Spleen (tissue), 7 donors: ENCODE results near the gene CCDC148.

Experiments used
- POLR2A ChIP-seq, 3 donors: fragments of 450-650 bp; IDR thresholded peaks; one replicate each; pipeline ENCODE4 v1.5.1; 2017; ENCODE audit warnings: antibody characterized with exemption in 3 of 3, mild to moderate bottlenecking in 1 of 3
- POLR2AphosphoS5 ChIP-seq, 3 donors: sonication (generic); formaldehyde crosslinking; IDR thresholded peaks; one replicate each; pipeline ENCODE4 v1.5.1; 2017; ENCODE audit warnings: antibody characterized with exemption in 3 of 3
- TF ChIP-seq, protein P1 (sequence below), 11 experiments: fragments of 200-600 bp in 7 of 11; fragments of 450-650 bp in 4 of 11; sonication (generic) in 4 of 11; IDR thresholded peaks in 8 of 11; conservative IDR thresholded peaks in 3 of 11; 1 replicate in 7 of 11; 2 replicates in 4 of 11; pipeline versions ENCODE4 v1.4.0 to v1.8.0; 2016 to 2021; ENCODE audit warnings: antibody characterized with exemption in 11 of 11, inconsistent platforms in 4 of 11, mild to moderate bottlenecking in 1 of 11
- donor health status: DM: no; HTN: no; CAD: no; lungs with moderate emphysema.
- donor health status: DM: no; HTN: no; CAD: no.
- donor health status: DM: no; HTN: no; CAD: no.

DNA sequence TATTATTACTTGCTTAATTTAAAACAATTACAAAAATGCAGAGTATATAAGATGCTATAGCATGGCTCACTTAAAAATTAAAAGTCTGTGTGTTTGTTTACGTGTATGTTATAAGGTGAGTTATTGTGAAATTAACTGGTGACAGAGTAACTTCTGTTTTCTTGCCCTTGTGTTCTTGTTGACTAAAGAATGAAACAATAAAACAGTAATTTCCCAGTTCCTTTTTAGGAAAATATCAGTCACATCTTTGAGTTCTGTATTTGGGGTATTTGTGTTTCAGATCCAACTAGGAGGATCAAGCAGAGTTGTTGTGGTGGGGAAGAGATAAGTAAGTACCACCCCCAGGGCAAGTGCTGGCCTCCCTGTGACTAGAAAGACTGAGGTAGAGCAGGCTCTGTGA, 143.6 kb downstream of the CCDC148 start:
- TF ChIP-seq, protein P1, sequence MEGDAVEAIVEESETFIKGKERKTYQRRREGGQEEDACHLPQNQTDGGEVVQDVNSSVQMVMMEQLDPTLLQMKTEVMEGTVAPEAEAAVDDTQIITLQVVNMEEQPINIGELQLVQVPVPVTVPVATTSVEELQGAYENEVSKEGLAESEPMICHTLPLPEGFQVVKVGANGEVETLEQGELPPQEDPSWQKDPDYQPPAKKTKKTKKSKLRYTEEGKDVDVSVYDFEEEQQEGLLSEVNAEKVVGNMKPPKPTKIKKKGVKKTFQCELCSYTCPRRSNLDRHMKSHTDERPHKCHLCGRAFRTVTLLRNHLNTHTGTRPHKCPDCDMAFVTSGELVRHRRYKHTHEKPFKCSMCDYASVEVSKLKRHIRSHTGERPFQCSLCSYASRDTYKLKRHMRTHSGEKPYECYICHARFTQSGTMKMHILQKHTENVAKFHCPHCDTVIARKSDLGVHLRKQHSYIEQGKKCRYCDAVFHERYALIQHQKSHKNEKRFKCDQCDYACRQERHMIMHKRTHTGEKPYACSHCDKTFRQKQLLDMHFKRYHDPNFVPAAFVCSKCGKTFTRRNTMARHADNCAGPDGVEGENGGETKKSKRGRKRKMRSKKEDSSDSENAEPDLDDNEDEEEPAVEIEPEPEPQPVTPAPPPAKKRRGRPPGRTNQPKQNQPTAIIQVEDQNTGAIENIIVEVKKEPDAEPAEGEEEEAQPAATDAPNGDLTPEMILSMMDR (IDR thresholded peaks at IDR 0.05 in 8 of 11, conservative IDR thresholded peaks at IDR 0.05 in 3 of 11): no peak
- no peak for TF ChIP-seq POLR2A (IDR thresholded peaks at IDR 0.05)
- no peak for TF ChIP-seq POLR2AphosphoS5 (IDR thresholded peaks at IDR 0.05)
